ENCODE results near the gene FAR2.

FAR2 gene

DNA sequence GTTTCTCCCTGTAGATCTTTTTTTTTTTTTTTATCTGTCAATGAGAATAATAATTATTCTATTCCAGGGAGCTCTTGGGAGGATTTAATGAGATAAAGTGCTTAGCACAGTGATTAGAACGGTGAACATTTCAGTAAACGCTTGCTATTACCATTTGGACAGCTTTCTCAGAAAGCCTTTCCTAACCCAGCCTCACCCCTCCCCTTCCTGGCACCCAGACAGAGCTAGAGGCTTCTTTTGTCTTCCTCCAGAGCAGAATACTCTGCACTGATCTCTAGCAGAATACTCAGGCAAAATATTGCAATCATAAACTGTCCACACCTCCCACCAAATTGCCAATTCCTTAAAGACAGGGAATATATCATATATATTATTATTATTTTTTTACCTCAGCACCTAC, 165.3 kb downstream of the FAR2 start:
- H3K4me1 Mint-ChIP-seq (ENCODE audit: low read depth): peaks cover 10% of the 10 kb centered on the region
- H3K36me3 Mint-ChIP-seq (ENCODE audit: low read depth): no peaks in the 10 kb centered on the region
- no peak overlapping the region for H3K4me3 Mint-ChIP-seq
- no peak overlapping the region for H3K27ac Mint-ChIP-seq
- H3K9me3 Mint-ChIP-seq: no peaks in the 10 kb centered on the region
- no peaks in the 10 kb centered on the region for H3K27me3 Mint-ChIP-seq (ENCODE audit: low read depth)

DNA sequence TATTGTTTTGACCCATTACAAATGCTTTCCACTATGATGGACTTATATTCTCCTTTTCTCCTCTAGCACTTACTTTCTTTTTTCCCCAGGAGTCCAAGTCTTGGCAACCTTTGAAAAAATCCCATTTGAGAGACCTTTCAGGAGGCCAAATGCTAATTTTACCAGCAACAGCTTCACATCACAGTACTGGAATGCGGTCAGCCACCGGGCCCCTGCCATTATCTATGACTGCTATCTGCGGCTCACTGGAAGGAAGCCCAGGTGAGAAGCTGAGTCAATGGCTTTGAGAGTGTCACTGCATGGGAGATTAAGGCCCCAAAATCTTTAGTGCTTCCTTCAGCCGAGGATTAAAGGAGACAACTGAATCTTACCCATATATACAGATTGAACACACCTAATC, 167.7 kb downstream of the FAR2 start:
- peaks cover 2% of the 10 kb centered on the region for H3K36me3 Mint-ChIP-seq (ENCODE audit: low read depth)

DNA sequence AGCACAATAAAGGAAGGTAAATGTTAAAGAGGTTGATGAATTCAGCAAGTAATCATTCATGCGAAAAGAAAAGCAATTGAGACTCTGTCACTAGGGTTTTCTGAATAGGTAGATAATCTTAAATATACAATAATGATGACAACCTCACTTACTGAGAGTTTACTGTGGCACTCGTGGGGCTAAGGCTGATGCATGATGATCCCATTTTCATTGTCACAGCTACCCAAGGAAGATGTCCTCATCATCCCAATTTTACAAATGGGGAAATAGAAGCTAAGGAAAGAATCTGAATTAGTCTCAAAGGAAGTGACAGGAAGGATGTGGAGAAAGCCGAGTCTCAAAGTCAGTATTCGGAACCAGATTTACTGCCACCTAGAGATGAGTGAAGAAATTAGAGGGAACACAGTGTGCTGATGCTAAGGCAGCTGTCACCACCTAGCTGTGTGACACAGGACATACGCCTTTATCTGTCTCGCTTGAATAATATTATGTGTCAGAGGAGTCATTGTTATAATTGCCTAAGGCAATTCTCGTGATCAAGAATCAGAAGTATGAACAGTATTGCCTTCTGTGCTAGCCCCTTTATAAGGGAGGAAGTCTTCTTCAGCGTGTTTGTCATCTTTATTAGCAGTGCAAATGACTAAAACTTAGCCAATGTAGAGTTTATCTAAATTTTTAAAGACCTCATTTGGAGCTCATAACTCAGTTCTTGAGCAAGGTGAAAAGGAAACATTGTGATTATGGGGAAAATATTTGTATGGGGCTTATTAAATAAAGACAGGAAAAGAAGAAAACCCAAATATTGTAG, 168.7 kb downstream of the FAR2 start:
- H3K4me3 Mint-ChIP-seq: no peak overlapping the region
- H3K4me1 Mint-ChIP-seq (ENCODE audit: low read depth): peaks cover 10% of the 10 kb centered on the region
- no peaks in the 10 kb centered on the region for H3K9me3 Mint-ChIP-seq
- H3K27ac Mint-ChIP-seq: no peak overlapping the region
- peaks cover 3% of the 10 kb centered on the region for H3K36me3 Mint-ChIP-seq (ENCODE audit: low read depth)
- no peaks in the 10 kb centered on the region for H3K27me3 Mint-ChIP-seq (ENCODE audit: low read depth)

More for the DNA sequence above, 167.7 kb downstream of the FAR2 start:
- no peaks in the 10 kb centered on the region for H3K27me3 Mint-ChIP-seq (ENCODE audit: low read depth)
- peaks cover 10% of the 10 kb centered on the region for H3K4me1 Mint-ChIP-seq (ENCODE audit: low read depth)
- no peak overlapping the region for H3K27ac Mint-ChIP-seq
- no peak overlapping the region for H3K4me3 Mint-ChIP-seq
- H3K9me3 Mint-ChIP-seq: no peaks in the 10 kb centered on the region

DNA sequence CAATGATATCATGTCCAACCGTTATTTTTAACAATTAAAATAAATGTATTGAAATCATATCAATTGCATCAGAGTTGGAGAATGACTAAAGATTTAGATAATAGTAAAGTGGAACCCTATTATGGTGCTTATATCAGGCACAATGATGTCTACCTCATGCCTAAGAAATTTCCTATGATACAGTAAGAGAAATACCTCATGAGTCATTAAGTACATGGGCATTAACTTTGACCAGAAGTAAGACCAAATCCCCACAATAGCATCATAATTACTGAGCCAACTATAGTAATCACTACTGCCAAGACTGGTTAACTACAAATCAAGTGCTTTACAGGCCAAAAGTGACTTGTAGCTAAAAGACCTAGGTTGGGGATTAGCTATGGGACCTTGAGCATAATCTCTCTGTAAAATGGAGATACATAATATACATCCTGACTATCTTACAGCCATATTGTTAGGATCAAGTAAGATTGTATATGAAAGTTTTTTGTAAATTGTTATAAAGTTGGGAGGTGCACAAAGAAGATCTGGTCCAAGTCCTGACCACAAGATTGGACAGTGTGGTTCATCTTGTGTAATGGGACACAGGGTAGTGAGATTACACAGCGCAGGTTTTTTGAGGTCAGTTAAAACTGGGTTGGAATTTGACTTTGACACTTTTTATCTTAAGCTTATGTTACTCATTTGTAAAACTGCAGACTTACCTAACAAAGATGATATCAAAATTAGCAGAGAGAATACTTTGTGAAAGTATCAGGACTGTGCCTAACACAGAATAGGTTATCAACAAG, 171.4 kb downstream of the FAR2 start:
- Mint-ChIP-seq H3K9me3 (peaks cover 4% of the 10 kb centered on the region), H3K36me3 (ENCODE audit: low read depth) (peaks cover 16% of the 10 kb centered on the region), H3K27me3 (ENCODE audit: low read depth) (no peaks in the 10 kb centered on the region), H3K4me1 (ENCODE audit: low read depth) (peaks cover 10% of the 10 kb centered on the region), H3K27ac (no peak overlapping the region), H3K4me3 (no peak overlapping the region)

DNA sequence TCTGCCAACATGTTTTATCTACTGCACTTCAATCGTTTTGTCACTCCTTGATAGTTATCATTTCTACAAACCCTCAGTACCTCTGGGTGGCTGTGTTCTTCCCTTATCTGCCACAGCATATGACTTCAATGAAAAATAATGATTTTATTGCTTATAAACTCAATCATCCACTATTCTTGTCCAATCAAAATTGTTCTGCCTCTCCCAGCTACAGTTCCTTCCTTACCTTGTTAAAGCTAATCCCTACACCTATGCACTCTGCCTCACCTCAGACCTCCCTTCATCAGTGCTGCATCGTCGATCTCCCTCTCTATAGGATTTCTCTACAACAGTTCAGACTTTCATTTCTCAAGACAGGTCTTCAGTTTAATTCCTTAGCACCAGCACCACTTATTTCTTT, 173.1 kb downstream of the FAR2 start:
- H3K9me3 Mint-ChIP-seq: peaks cover 5% of the 10 kb centered on the region
- no peak overlapping the region for H3K4me3 Mint-ChIP-seq
- no peak overlapping the region for H3K27ac Mint-ChIP-seq
- no peaks in the 10 kb centered on the region for H3K27me3 Mint-ChIP-seq (ENCODE audit: low read depth)
- peaks cover 22% of the 10 kb centered on the region for H3K36me3 Mint-ChIP-seq (ENCODE audit: low read depth)
- peaks cover 10% of the 10 kb centered on the region for H3K4me1 Mint-ChIP-seq (ENCODE audit: low read depth)

DNA sequence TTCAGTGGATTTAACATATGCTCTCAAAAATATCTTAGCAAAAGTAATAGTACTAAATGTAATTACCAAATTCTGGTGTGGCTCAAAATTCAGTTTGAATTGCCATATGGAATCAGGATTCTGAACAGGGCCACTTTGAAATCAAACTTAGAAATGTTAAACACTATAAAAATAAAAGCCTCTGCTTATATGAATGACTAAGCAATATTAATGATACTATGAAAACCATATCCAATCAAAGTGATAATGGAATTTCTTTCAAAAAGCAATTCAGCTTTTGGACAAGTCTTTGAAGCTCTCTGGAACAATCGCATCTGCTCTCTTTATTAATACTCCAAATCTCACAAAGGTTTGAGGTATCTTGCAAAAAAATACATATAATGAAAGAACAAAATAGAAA, 180.3 kb downstream of the FAR2 start:
- Mint-ChIP-seq H3K4me1 (ENCODE audit: low read depth) (no peaks in the 10 kb centered on the region), H3K4me3 (no peak overlapping the region), H3K36me3 (ENCODE audit: low read depth) (peaks cover 13% of the 10 kb centered on the region), H3K27me3 (ENCODE audit: low read depth) (no peaks in the 10 kb centered on the region), H3K9me3 (peaks cover 5% of the 10 kb centered on the region), H3K27ac (no peak overlapping the region)

DNA sequence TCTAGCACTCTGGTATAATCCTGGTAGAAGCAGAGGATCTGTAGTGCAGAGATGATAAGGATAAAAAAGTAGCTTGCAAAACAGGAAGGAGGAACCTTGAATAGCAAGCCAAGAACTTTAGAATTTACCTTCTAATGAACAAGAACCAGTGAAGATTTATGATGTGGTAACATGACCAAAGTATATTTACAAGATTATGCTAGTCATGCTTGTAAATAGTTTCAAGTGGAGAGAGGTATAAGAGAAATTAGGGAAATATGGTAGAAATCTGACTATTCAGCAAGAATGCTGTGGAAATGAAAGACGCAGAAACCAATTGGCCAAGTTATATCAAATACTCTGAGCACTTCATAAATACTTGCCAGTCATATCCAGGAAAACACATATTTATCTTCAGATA, 184.1 kb downstream of the FAR2 start:
- no peak overlapping the region for H3K4me3 Mint-ChIP-seq
- no peaks in the 10 kb centered on the region for H3K27me3 Mint-ChIP-seq (ENCODE audit: low read depth)
- H3K27ac Mint-ChIP-seq: no peak overlapping the region
- no peaks in the 10 kb centered on the region for H3K4me1 Mint-ChIP-seq (ENCODE audit: low read depth)
- no peaks in the 10 kb centered on the region for H3K9me3 Mint-ChIP-seq
- peaks cover 7% of the 10 kb centered on the region for H3K36me3 Mint-ChIP-seq (ENCODE audit: low read depth)

DNA sequence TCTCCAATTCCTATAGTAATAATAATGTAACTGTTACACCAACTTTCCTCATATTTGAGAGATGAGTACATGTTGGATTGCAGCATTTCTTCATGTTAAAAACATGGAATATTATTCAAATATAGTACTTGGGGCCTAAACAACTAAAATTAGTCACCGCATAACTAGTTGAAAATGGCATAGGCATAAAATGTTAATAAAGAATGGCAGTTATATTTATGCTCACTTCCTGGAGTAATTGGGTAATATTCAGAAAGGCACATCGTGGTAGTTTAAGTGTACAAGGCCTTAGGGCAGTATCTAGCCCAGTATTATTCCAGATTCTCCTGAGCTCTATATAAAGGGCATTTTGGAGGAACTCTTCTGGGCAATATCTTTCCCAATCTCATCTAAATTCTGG, 185.9 kb downstream of the FAR2 start:
- Mint-ChIP-seq H3K27ac (no peak overlapping the region), H3K27me3 (ENCODE audit: low read depth) (no peaks in the 10 kb centered on the region), H3K4me3 (no peak overlapping the region), H3K36me3 (ENCODE audit: low read depth) (peaks cover 11% of the 10 kb centered on the region), H3K9me3 (no peaks in the 10 kb centered on the region), H3K4me1 (ENCODE audit: low read depth) (no peaks in the 10 kb centered on the region)

DNA sequence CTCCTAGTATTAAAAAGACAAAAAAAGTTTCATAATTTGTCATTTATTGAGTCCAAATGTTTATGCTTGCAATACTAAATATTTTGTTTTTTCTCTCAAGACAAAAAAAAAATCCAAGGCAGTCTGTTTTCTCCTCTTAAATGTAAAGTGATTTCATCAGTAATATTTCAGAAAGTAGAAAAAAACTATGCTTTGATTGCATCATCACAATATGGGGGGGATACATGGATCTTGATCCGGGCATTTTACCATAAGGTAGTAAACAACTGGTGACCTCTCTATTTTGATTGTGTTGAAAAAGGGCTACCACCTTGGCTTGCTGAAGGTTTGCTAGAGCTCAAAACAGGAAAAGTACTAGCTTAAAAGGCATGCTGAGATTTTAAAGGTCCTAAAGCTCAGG, 188.2 kb downstream of the FAR2 start:
- Mint-ChIP-seq H3K4me3 (no peak overlapping the region), H3K9me3 (no peaks in the 10 kb centered on the region), H3K27me3 (ENCODE audit: low read depth) (no peaks in the 10 kb centered on the region), H3K36me3 (ENCODE audit: low read depth) (peaks cover 15% of the 10 kb centered on the region), H3K27ac (no peak overlapping the region), H3K4me1 (ENCODE audit: low read depth) (no peaks in the 10 kb centered on the region)

DNA sequence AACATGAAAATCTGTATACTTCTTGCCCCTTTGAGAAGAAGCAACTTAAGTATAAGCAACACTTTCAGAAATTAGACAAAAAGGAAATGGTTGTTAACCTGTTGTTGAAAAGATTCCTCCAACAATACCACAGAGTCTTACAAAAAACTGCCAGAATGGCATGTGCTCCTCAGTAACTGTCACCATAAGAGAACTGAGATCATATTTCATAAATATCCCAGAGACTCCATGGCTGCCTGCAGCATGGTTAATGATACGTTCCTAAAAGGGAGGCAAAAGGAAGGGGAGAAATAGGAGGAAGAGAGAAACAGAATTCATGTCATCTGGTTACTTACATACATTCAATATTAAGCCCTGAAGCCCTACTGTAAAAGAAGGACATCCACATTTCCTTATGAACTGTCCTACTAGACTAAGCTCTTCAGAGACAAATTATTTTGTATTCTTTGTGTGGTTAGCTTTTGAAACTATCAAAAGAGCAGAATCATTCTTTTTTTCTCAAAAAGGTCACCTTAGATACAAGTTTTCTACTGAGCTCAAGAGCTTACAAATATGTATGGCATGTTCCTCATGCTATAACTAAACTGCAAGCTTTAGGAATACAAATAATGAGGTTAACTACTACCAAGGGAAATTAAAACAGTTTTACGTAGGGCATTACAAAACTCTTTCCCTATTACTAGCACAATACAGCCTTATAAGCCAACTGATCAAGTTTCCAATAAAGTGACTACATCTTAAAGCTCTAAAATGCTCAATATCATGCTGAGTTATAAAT, 194.1 kb downstream of the FAR2 start:
- no peaks in the 10 kb centered on the region for H3K27me3 Mint-ChIP-seq (ENCODE audit: low read depth)
- H3K9me3 Mint-ChIP-seq: no peaks in the 10 kb centered on the region
- H3K36me3 Mint-ChIP-seq (ENCODE audit: low read depth): peaks cover 26% of the 10 kb centered on the region
- H3K4me1 Mint-ChIP-seq (ENCODE audit: low read depth): no peaks in the 10 kb centered on the region
- no peak overlapping the region for H3K27ac Mint-ChIP-seq
- H3K4me3 Mint-ChIP-seq: no peak overlapping the region

DNA sequence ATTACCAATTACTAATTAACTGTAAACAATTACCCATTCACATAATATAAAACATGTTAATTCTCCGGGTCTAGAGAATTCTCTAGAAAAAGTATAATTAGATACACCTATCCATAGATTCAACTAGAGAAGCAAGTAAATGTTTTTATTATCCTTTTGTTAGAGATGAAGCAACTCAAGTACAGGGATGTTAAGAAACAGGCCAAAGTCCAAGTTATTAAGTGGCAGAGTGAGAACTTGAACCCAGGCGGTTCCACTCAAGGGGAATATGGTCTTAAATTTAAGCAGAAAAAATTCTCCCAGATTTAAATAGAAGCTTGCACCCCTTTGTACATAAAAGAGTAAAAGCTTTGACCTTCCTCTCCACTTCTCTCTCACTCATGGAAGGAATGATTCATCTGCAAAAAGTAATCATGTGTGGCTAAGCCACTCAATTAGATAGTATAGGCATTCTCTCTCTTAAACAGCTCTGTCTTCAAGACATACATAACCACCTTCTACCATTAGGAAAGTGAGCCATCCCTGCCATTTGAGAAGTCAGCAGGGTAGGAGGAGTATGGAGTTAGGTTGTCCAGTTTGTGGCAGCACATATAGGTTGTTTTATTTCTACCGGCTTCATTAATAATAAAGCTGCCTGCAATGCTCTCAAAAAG, 197.8 kb downstream of the FAR2 start:
- Mint-ChIP-seq H3K27me3 (ENCODE audit: low read depth) (no peaks in the 10 kb centered on the region), H3K4me1 (ENCODE audit: low read depth) (no peaks in the 10 kb centered on the region), H3K9me3 (no peaks in the 10 kb centered on the region), H3K36me3 (ENCODE audit: low read depth) (peaks cover 22% of the 10 kb centered on the region), H3K27ac (no peak overlapping the region), H3K4me3 (no peak overlapping the region)

DNA sequence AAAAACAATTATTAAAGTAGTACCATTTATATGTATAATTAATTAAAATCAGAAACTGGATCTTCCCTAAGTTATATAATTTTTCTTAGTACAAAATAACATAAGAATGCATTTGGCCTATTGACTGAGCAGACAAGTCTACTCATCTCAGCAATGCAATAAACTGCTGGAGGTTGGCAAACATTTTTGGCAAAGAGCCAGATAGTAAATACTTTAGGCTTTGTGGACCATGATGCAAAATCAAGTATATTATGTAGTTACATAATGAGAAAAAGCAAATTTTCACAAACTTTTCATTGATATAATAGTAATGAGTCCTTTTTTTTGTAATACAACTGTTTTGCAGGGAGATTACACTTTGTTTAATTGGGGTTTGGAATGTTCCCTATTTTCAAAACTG, 201.0 kb downstream of the FAR2 start:
- no peak overlapping the region for H3K27ac Mint-ChIP-seq
- no peaks in the 10 kb centered on the region for H3K27me3 Mint-ChIP-seq (ENCODE audit: low read depth)
- no peaks in the 10 kb centered on the region for H3K9me3 Mint-ChIP-seq
- H3K4me1 Mint-ChIP-seq (ENCODE audit: low read depth): no peaks in the 10 kb centered on the region
- H3K36me3 Mint-ChIP-seq (ENCODE audit: low read depth): peaks cover 13% of the 10 kb centered on the region
- H3K4me3 Mint-ChIP-seq: no peak overlapping the region

DNA sequence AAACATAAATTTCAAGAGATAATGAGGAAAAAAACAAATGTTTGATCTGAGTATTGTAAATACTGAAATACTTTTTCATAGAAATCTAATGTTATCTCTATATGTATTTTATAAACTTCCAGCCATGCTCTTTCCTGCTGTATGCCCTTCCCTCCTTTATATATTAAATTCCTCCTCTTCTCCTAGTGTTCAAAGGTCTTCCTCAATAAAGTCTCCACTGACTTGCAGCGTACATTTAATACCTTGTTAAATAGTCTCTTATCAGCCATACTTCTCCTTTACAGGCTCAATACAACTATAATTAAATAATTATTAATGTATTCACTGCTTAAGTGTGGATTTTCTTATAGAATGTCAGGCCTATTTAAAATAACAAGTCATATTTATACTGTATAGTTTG, 205.9 kb downstream of the FAR2 start:
- H3K27ac Mint-ChIP-seq: no peak overlapping the region
- H3K36me3 Mint-ChIP-seq (ENCODE audit: low read depth): peaks cover 7% of the 10 kb centered on the region
- no peaks in the 10 kb centered on the region for H3K27me3 Mint-ChIP-seq (ENCODE audit: low read depth)
- H3K4me1 Mint-ChIP-seq (ENCODE audit: low read depth): no peaks in the 10 kb centered on the region
- no peak overlapping the region for H3K4me3 Mint-ChIP-seq
- H3K9me3 Mint-ChIP-seq: no peaks in the 10 kb centered on the region

DNA sequence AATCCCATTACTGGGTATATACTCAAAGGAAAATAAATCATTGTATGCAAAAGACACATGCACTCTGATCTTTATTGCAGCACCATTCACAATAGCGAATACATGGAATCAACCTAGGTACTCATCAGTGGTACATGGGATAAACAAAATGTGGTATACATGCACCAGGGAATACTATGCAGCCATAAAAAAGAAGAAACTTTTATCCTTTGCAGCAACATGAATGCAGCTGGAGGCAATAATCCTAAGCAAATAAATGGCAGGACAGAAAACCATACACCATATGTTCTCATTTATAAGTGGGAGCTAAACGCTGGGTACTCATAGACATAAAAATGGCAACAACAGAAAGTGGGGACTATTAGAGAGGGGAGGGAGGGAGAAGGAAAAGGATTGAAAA, 216.0 kb downstream of the FAR2 start:
- Mint-ChIP-seq H3K9me3 (peaks cover 6% of the 10 kb centered on the region), H3K27ac (no peak overlapping the region), H3K4me1 (ENCODE audit: low read depth) (peaks cover 7% of the 10 kb centered on the region), H3K36me3 (ENCODE audit: low read depth) (peaks cover 33% of the 10 kb centered on the region), H3K4me3 (no peak overlapping the region), H3K27me3 (ENCODE audit: low read depth) (no peaks in the 10 kb centered on the region)

Measured in T-helper 1 cell treated with Interleukin-12 subunit alpha and Interleukin-12 subunit beta and Interleukin-4 antibody, amounts not matched to agents 30 μg/mL and 1 μg/mL, for 36 hours (primary cell).